MM.1S (cell line): ENCODE results near the gene TMEM255A.
A peak's percentile ranks its signal among the peaks of the same experiment; 100 is the strongest.

ENCODE experiments used
- DNase-seq: peaks from one replicate; pipeline ENCODE4 v3.0.0-alpha.2; 2015
- H2AFZ ChIP-seq: fragments of 300-600 bp; sonication (generic); 2 replicates; pipeline ENCODE4 v1.6.0; 2016; ENCODE audit warnings: antibody characterized with exemption, low read length
- H3F3A ChIP-seq: fragments of 300-600 bp; sonication (generic); 2 replicates; pipeline ENCODE4 v1.6.1; 2016; ENCODE audit warnings: mild to moderate bottlenecking, antibody characterized with exemption, low read length, moderate library complexity, mixed read lengths; ENCODE audit not compliant: insufficient read depth
- H3K27ac ChIP-seq: fragments of 300-600 bp; sonication (generic); 2 replicates; pipeline ENCODE4 v1.5.1; 2016; ENCODE audit warnings: mild to moderate bottlenecking, low read length
- H3K27me3 ChIP-seq: fragments of 300-600 bp; sonication (generic); replicated peaks from 2 replicates; pipeline ENCODE4 v1.6.0; 2016; ENCODE audit warnings: low read length; ENCODE audit not compliant: insufficient read depth
- H3K36me3 ChIP-seq: fragments of 300-600 bp; sonication (generic); replicated peaks from 2 replicates; pipeline ENCODE4 v1.6.1; 2016; ENCODE audit warnings: mild to moderate bottlenecking, low read length, mixed read lengths; ENCODE audit not compliant: insufficient read depth
- H3K4me1 ChIP-seq: fragments of 300-600 bp; sonication (generic); 2 replicates; pipeline ENCODE4 v1.6.1; 2016; ENCODE audit warnings: low read length, mixed read lengths
- H3K4me2 ChIP-seq: fragments of 300-600 bp; sonication (generic); 2 replicates; pipeline ENCODE4 v1.6.0; 2016; ENCODE audit warnings: low read depth, low read length
- H3K4me3 ChIP-seq: fragments of 300-600 bp; sonication (generic); 2 replicates; pipeline ENCODE4 v1.5.1; 2016; ENCODE audit warnings: low read length, mixed read lengths
- H3K79me2 ChIP-seq: fragments of 300-600 bp; sonication (generic); 2 replicates; pipeline ENCODE4 v1.6.1; 2016; ENCODE audit warnings: mixed run types, low read length, mixed read lengths
- H3K9ac ChIP-seq: fragments of 300-600 bp; sonication (generic); 2 replicates; pipeline ENCODE4 v1.6.1; 2016; ENCODE audit warnings: low read length, mixed read lengths
- H3K9me2 ChIP-seq: fragments of 300-600 bp; sonication (generic); replicated peaks from 2 replicates; pipeline ENCODE4 v1.6.1; 2016; ENCODE audit warnings: mild to moderate bottlenecking, low read length, mixed read lengths; ENCODE audit not compliant: insufficient read depth
- H3K9me3 ChIP-seq: fragments of 300-600 bp; sonication (generic); replicated peaks from 2 replicates; pipeline ENCODE4 v1.6.1; 2016; ENCODE audit warnings: mild to moderate bottlenecking, low read length, mixed read lengths; ENCODE audit not compliant: insufficient read depth
- H4K20me1 ChIP-seq: fragments of 300-600 bp; sonication (generic); 2 replicates; pipeline ENCODE4 v1.6.1; 2016; ENCODE audit warnings: mild to moderate bottlenecking, low read length, moderate library complexity, mixed read lengths; ENCODE audit not compliant: insufficient read depth
- EZH2 ChIP-seq: fragments of 300-600 bp; sonication (generic); optimal IDR thresholded peaks from 2 replicates; pipeline ENCODE3; 2017; ENCODE audit warnings: low read depth, mild to moderate bottlenecking, antibody characterized with exemption, low read length, mixed read lengths
- EZH2phosphoT487 ChIP-seq: fragments of 300-600 bp; sonication (generic); IDR thresholded peaks from 2 replicates; pipeline ENCODE4 v1.6.1; 2018; ENCODE audit warnings: antibody characterized with exemption, low read length
- TF ChIP-seq, protein P1 (sequence below): fragments of 300-600 bp; sonication (generic); IDR thresholded peaks from 2 replicates; pipeline ENCODE4 v1.5.1; 2016; ENCODE audit warnings: antibody characterized with exemption, low read length, mixed read lengths

TMEM255A gene

DNA sequence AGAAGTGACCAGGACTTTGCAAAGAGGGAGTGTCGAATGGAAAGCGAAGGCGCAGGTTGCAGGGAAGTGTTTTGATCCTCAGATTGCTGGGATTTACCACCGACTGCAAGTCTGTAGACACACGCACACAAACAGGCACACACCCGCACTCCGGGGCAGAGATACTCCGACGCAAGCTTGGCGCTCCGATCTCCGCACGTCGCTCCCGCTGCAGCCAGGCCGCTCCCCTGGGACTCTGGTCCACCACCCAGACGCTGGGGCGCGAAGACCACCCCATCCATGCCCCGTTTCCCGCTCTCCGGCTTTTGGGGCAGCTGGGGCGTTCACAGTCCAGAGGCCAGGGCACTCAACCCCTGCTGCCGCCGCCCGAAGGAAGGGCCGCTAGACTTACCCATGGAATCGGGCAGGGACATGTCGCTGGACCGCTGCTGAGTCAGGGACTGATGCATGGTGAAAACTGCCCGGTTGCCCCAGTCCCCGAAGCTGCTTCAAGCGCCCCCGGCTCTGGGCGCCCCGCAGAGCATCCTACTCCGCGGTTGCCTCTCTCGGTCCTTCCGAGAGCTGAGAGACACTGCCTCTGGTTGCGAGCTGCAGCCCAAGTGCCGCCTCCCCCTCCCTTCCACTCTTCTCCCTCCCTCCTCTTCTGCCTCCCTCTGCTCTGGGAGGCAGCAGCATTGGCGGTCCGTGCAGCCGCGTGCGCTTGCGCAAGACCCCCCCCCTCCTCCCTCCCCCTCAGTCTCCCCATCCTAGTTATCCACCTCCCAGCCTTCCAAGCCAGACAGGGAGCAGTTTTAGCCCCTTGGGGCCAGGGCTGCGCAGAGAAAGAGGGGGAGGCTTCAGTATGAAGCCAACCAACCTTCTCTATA is at the start of gene TMEM255A:
TMEM255A (minus strand) TSS at position 601 of the 866 bp plus-strand sequence; CDS start at position 449, 152 bp downstream.
- Histone ChIP-seq H3K4me2 (peak within 1 kb of the TSS; percentile 82), H3K4me1 (peaks cover 23% of the 10 kb centered on the region), H4K20me1 (no peaks in the 10 kb centered on the region), H3K27me3 (no peaks in the 10 kb centered on the region), H3K36me3 (no peaks in the 10 kb centered on the region), H3K9ac (peak within 1 kb of the TSS; percentile 44; the same call in 1 of the 2 replicates), H3K9me2 (no peaks in the 10 kb centered on the region), H3K27ac (no peak within 1 kb of the TSS), H3K79me2 (no peaks in the 10 kb centered on the region), H2AFZ (peak within 1 kb of the TSS; percentile 65), H3K4me3 (peak within 1 kb of the TSS; percentile 61), H3K9me3 (no peaks in the 10 kb centered on the region), H3F3A (0 out of 2 replicates have a peak, but pooled peaks cover 6% of the 10 kb centered on the region)
- TF ChIP-seq EZH2 = no peak
- no peak for TF ChIP-seq EZH2phosphoT487
- TF ChIP-seq, protein P1, sequence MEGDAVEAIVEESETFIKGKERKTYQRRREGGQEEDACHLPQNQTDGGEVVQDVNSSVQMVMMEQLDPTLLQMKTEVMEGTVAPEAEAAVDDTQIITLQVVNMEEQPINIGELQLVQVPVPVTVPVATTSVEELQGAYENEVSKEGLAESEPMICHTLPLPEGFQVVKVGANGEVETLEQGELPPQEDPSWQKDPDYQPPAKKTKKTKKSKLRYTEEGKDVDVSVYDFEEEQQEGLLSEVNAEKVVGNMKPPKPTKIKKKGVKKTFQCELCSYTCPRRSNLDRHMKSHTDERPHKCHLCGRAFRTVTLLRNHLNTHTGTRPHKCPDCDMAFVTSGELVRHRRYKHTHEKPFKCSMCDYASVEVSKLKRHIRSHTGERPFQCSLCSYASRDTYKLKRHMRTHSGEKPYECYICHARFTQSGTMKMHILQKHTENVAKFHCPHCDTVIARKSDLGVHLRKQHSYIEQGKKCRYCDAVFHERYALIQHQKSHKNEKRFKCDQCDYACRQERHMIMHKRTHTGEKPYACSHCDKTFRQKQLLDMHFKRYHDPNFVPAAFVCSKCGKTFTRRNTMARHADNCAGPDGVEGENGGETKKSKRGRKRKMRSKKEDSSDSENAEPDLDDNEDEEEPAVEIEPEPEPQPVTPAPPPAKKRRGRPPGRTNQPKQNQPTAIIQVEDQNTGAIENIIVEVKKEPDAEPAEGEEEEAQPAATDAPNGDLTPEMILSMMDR = no peak
- DNase-seq = peak; percentile 39

DNA sequence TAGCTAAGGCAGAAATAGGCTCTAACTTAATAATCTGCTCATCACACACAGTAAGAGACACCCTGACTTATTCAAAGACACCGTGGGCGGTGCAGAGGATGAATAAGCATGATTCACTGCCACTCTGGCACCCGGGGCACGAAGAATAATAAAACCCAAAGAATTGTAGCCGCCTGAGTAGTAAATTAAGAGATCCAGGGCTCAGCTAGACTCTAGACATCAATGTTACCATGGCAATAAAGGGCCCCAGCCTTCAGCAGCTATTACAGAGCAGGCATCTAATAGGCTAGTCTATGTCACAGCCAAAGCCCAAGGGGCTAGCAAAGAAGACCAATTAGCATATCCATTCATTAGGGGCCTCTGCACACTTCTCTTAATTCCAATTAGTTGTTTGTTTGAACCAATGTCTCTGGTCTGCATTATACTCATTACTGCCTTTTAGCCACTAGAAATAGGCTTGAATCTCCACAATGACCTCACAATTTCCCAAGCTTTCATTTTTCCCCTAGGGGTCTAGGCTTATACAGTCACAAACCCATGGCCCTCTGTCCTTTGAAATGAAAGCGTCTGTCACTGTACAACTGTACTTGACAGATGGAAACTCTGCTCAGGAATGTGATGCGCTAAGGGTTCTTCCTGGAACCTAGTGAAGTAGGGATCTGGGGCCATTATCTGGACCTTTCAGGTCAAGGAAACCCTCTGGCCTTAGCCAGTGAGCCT is 47.6 kb upstream of the TMEM255A start:
- H3K9ac ChIP-seq = no peak overlapping the region
- H3F3A ChIP-seq = no peaks in the 10 kb centered on the region
- H3K27ac ChIP-seq = no peak overlapping the region
- no peaks in the 10 kb centered on the region for H3K9me2 ChIP-seq
- no peak overlapping the region for H3K4me2 ChIP-seq
- H4K20me1 ChIP-seq = no peaks in the 10 kb centered on the region
- no peaks in the 10 kb centered on the region for H3K27me3 ChIP-seq
- H3K9me3 ChIP-seq = no peaks in the 10 kb centered on the region
- H3K4me1 ChIP-seq = no peaks in the 10 kb centered on the region
- H3K79me2 ChIP-seq = no peaks in the 10 kb centered on the region
- DNase-seq = no peak
- no peak overlapping the region for H3K4me3 ChIP-seq
- TF ChIP-seq, protein P1 = no peak
- no peak for TF ChIP-seq EZH2phosphoT487
- no peak for TF ChIP-seq EZH2
- H2AFZ ChIP-seq = no peak overlapping the region
- no peaks in the 10 kb centered on the region for H3K36me3 ChIP-seq

DNA sequence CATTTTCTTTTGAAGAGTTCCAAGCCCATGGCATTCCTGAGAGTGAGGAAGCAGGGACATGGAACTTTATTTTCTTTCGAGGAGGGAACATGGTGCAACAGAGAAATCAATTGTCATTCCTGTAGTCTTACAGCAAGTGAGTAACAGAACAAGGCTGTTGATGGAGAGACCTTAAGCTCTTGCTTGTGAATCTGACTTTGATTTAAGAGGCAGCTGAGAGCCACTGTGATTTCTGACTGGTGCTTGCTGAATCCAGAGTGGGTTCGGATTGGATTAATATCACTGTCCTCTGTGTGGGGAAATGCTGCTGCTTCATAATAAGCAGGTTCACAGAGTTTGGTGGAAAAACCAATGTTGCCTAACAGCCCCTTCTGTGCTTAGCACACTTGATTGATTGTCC is 45.9 kb upstream of the TMEM255A start:
- Histone ChIP-seq H3K4me1 (no peaks in the 10 kb centered on the region), H3K27me3 (no peaks in the 10 kb centered on the region), H3K9me2 (no peaks in the 10 kb centered on the region), H4K20me1 (no peaks in the 10 kb centered on the region), H3K4me3 (no peak overlapping the region), H3F3A (no peaks in the 10 kb centered on the region), H3K36me3 (no peaks in the 10 kb centered on the region), H3K9me3 (no peaks in the 10 kb centered on the region), H3K4me2 (no peak overlapping the region), H3K79me2 (no peaks in the 10 kb centered on the region), H2AFZ (no peak overlapping the region), H3K27ac (no peak overlapping the region), H3K9ac (no peak overlapping the region)
- DNase-seq = no peak
- TF ChIP-seq EZH2phosphoT487 = no peak
- no peak for TF ChIP-seq EZH2
- TF ChIP-seq, protein P1 = no peak
